ENCODE measurements around the gene LMBR1. TPM values are rescaled to one million over a fixed set of nuclear protein-coding genes. Genes with fewer than 3 reads are reported as not detected.

The LMBR1 gene
- total RNA-seq, 4 donors from 2014 or later = 39.9 to 63.0 (median 59.0) TPM

DNA sequence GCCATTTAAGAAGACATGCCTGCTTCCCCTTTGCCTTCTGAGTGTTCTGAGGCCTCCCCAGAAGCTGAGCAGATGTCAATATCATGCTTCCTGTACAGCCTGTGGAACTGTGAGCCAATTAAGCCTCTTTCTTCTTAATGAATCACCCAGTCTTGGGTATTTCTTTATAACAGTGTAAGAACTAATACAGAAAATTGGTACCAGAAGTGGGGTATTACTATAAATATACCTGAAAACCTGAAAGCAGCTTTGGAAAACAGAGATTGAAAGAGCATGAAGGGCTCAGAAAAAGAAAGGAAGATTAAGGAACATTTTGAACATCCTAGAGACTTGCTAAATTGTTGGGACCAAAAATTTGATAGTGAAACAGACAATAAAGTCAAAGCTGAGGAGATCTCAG lies 264.4 kb downstream of the LMBR1 start:
- TF ChIP-seq POLR2A (IDR thresholded peaks at IDR 0.05) = no peak
- no peak for TF ChIP-seq EP300 (IDR thresholded peaks at IDR 0.05)
- TF ChIP-seq, protein P1, sequence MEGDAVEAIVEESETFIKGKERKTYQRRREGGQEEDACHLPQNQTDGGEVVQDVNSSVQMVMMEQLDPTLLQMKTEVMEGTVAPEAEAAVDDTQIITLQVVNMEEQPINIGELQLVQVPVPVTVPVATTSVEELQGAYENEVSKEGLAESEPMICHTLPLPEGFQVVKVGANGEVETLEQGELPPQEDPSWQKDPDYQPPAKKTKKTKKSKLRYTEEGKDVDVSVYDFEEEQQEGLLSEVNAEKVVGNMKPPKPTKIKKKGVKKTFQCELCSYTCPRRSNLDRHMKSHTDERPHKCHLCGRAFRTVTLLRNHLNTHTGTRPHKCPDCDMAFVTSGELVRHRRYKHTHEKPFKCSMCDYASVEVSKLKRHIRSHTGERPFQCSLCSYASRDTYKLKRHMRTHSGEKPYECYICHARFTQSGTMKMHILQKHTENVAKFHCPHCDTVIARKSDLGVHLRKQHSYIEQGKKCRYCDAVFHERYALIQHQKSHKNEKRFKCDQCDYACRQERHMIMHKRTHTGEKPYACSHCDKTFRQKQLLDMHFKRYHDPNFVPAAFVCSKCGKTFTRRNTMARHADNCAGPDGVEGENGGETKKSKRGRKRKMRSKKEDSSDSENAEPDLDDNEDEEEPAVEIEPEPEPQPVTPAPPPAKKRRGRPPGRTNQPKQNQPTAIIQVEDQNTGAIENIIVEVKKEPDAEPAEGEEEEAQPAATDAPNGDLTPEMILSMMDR (IDR thresholded peaks at IDR 0.05) = no peak
- TF ChIP-seq POLR2AphosphoS5 (IDR thresholded peaks at IDR 0.05) = no peak
- Histone ChIP-seq H3K27ac (no peak overlapping the region), H3K4me1 (no peaks in the 10 kb centered on the region), H3K36me3 (peaks cover 0 to 5% of the 10 kb centered on the region in 2 donors), H3K4me3 (no peak overlapping the region), H3K27me3 (no peaks in the 10 kb centered on the region), H3K9me3 (peaks cover 0 to 25% (median 0%) of the 10 kb centered on the region in 3 donors)
- ATAC-seq = no peak

Small RNA genes within 50 kb of the gene (small RNA-seq; reads per million reads assigned to genes)
- 0 reads per million in 4 donors for gene RNU4-31P

Other genes with a start within 250 kb of the LMBR1 start
- gene NOM1, start 56.5 kb upstream of the LMBR1 start, total RNA-seq = 10 to 100 TPM; 15.1 to 20.7 (median 17.1) TPM
- gene MNX1, start 117.5 kb upstream of the LMBR1 start, total RNA-seq = not detected
- 100 to 1,000 TPM in 2 of 4 donors, 10 to 100 TPM in 2; 70.9 to 107 (median 100) TPM for gene UBE3C, start 245.7 kb upstream of the LMBR1 start, total RNA-seq

Measured in gastroesophageal sphincter (tissue), 4 donors.